ENCODE data around the gene EVC2. TPM values are rescaled to one million over a fixed set of nuclear protein-coding genes. Genes with fewer than 3 reads are reported as not detected.
A peak's percentile ranks its signal among the peaks of the same experiment; 100 is the strongest.

Gene EVC2
- 1.3 and 2.3 TPM in 2 replicates for total RNA-seq (2014; rRNA removed; shearing (Covaris generic))

GRCh38 chr4:5708449-5709206 lies at the start of gene EVC2:
EVC2 (minus strand) TSS chr4:5708559; CDS start chr4:5708513, 46 bp downstream.
- no peak for DNase-seq (ENCODE audit: low spot score)

- DNase-seq (ENCODE audit: low spot score) = no peak
These were observed 49.6 kb upstream of the EVC2 start for GRCh38 chr4:5757954-5758353.

GRCh38 chr4:5757536-5757935 lies 49.2 kb upstream of the EVC2 start:
- no peak for DNase-seq (ENCODE audit: low spot score)

GRCh38 chr4:5757091-5757490 lies 48.7 kb upstream of the EVC2 start:
- no peak for DNase-seq (ENCODE audit: low spot score)

- DNase-seq (ENCODE audit: low spot score) = no peak
These were observed 47.9 kb upstream of the EVC2 start for GRCh38 chr4:5756271-5756670.

GRCh38 chr4:5755679-5756078 lies 47.3 kb upstream of the EVC2 start:
- DNase-seq (ENCODE audit: low spot score) = no peak

GRCh38 chr4:5755161-5755560 lies 46.8 kb upstream of the EVC2 start:
- no peak for DNase-seq (ENCODE audit: low spot score)

GRCh38 chr4:5754529-5754881 lies 46.1 kb upstream of the EVC2 start:
- DNase-seq (ENCODE audit: low spot score) = no peak

- DNase-seq (ENCODE audit: low spot score) = peak; percentile 50
These were observed 45.6 kb upstream of the EVC2 start for GRCh38 chr4:5753766-5754528.

- DNase-seq (ENCODE audit: low spot score) = no peak
These were observed 45.0 kb upstream of the EVC2 start for GRCh38 chr4:5753366-5753765.

GRCh38 chr4:5752376-5753184 lies 44.2 kb upstream of the EVC2 start:
- DNase-seq (ENCODE audit: low spot score) = no peak

GRCh38 chr4:5751666-5752375 lies 43.5 kb upstream of the EVC2 start:
- DNase-seq (ENCODE audit: low spot score) = no peak

- DNase-seq (ENCODE audit: low spot score) = peak; percentile 42
These were observed 42.7 kb upstream of the EVC2 start for GRCh38 chr4:5750946-5751665.

GRCh38 chr4:5750052-5750945 lies 41.9 kb upstream of the EVC2 start:
- DNase-seq (ENCODE audit: low spot score) = no peak

- no peak for DNase-seq (ENCODE audit: low spot score)
These were observed 41.2 kb upstream of the EVC2 start for GRCh38 chr4:5749568-5749967.

GRCh38 chr4:5747738-5748375 lies 39.5 kb upstream of the EVC2 start:
- DNase-seq (ENCODE audit: low spot score) = peak; percentile 88

- DNase-seq (ENCODE audit: low spot score) = peak; percentile 52
These were observed 38.7 kb upstream of the EVC2 start for GRCh38 chr4:5746829-5747737.

- no peak for DNase-seq (ENCODE audit: low spot score)
These were observed 37.9 kb upstream of the EVC2 start for GRCh38 chr4:5746250-5746649.
